ENCODE data around the gene MYL7. TPM values are rescaled to one million over a fixed set of nuclear protein-coding genes. Genes with fewer than 3 reads are reported as not detected.

Gene MYL7
- total RNA-seq (1 to 10 TPM in 3 of 7 donors, under 1 TPM in 1, not detected in 3; 0.46 to 2.0 (median 1.6) TPM), polyA plus RNA-seq (1 to 10 TPM in 1 of 2 donors, under 1 TPM in 1; 0.35 to 1.5 TPM)
- long read RNA-seq, donor 1, partial matches to known transcripts = 1 of 6 reads
- long read RNA-seq, donor 1, other reads (novel, unspliced or antisense) = 5 of 6 reads
- long read RNA-seq, donor 2, partial matches to known transcripts = 0 of 1 reads
- long read RNA-seq, donor 2, other reads (novel, unspliced or antisense) = 0 of 1 reads
- long read RNA-seq, donor 3 = 0 reads

GRCh38 chr7:44141221-44141850, at the start of gene MYL7:
MYL7 (minus strand) TSS chr7:44141332; CDS start chr7:44141305, 27 bp downstream.
- no peaks in the 10 kb centered on the region for H3K9me3 ChIP-seq
- H3K4me3 ChIP-seq = no peak within 1 kb of the TSS
- no peak within 1 kb of the TSS for H3K27ac ChIP-seq
- intact Hi-C loops (cut with DNase I) = no loop called here
- H3K27me3 ChIP-seq = no peaks in the 10 kb centered on the region
- H3K4me1 ChIP-seq (ENCODE audit: insufficient read depth) = peaks cover 8% of the 10 kb centered on the region
- TF ChIP-seq CTCF (IDR thresholded peaks at IDR 0.05) = no peak
- TF ChIP-seq POLR2A (IDR thresholded peaks at IDR 0.05) = no peak
- TF ChIP-seq EP300 (IDR thresholded peaks at IDR 0.05) = no peak
- WGBS, 3 donors = 68 to 72% (median 68%) methylated on average over 6 of the region's 6 CpGs
- peak in 2 of 5 donors; percentile 8 to 27 for DNase-seq
- H3K36me3 ChIP-seq = no peaks in the 10 kb centered on the region

- DNase-seq = no peak
- no peak for TF ChIP-seq POLR2A (IDR thresholded peaks at IDR 0.05)
- TF ChIP-seq CTCF (IDR thresholded peaks at IDR 0.05) = no peak
- no peak for TF ChIP-seq EP300 (IDR thresholded peaks at IDR 0.05)
- Histone ChIP-seq H3K27me3 (no peaks in the 10 kb centered on the region), H3K4me3 (no peak overlapping the region), H3K36me3 (no peaks in the 10 kb centered on the region), H3K27ac (no peak overlapping the region), H3K9me3 (no peaks in the 10 kb centered on the region), H3K4me1 (ENCODE audit: insufficient read depth) (peaks cover 6% of the 10 kb centered on the region)
- intact Hi-C loops (cut with DNase I) = loop anchor here in 3 of 4 donors (5.0 to 10.0 kb wide), 3 partner anchors 55 to 135 kb away; no protein-coding TSS in a partner anchor
- WGBS, 3 donors = 84 to 91% (median 84%) methylated on average over 14 of the region's 14 CpGs
Measured at GRCh38 chr7:44189993-44190872, 49.1 kb upstream of the MYL7 start.

- WGBS, 3 donors = 94 to 96% (median 95%) methylated on average over 11 of the region's 11 CpGs
- intact Hi-C loops (cut with DNase I) = no loop called here
Measured at GRCh38 chr7:44189286-44189992, 48.3 kb upstream of the MYL7 start, which contains the start of gene GCK. GCK (minus strand) TSS chr7:44189439; CDS start chr7:44188953, 486 bp downstream.

More at GRCh38 chr7:44189286-44189992, 48.3 kb upstream of the MYL7 start, which contains the start of gene GCK:
- peaks cover 6% of the 10 kb centered on the region for H3K4me1 ChIP-seq (ENCODE audit: insufficient read depth)
- H3K27me3 ChIP-seq = no peaks in the 10 kb centered on the region
- H3K4me3 ChIP-seq = no peak within 1 kb of the TSS
- no peaks in the 10 kb centered on the region for H3K36me3 ChIP-seq
- H3K27ac ChIP-seq = no peak within 1 kb of the TSS
- H3K9me3 ChIP-seq = no peaks in the 10 kb centered on the region
- DNase-seq = no peak
- TF ChIP-seq POLR2A (IDR thresholded peaks at IDR 0.05) = no peak
- TF ChIP-seq CTCF (IDR thresholded peaks at IDR 0.05) = no peak
- no peak for TF ChIP-seq EP300 (IDR thresholded peaks at IDR 0.05)
